GM21390 (cell line): Measurements from ENCODE around the gene SULT1E1.
"Not testable (repeated sequence)": the region's sequence is repeated elsewhere in the genome, so short reads cannot be mapped to it uniquely, and the experiment has no call there.

ENCODE experiments used
- ATAC-seq: cut with Tn5 transposase; IDR thresholded peaks from one replicate; pipeline ENCODE4 v1.9.1; 2021; ENCODE audit not compliant: unreplicated experiment

The SULT1E1 gene

GRCh38 chr4:69843932-69844331 is 16.0 kb downstream of the SULT1E1 start:
- ATAC-seq = no peak

GRCh38 chr4:69843301-69843700 is 16.6 kb downstream of the SULT1E1 start:
- no peak for ATAC-seq

- ATAC-seq = no peak
These were observed 21.0 kb downstream of the SULT1E1 start for GRCh38 chr4:69838977-69839376.

- no peak for ATAC-seq
These were observed 23.7 kb downstream of the SULT1E1 start for GRCh38 chr4:69836287-69836686.

- no peak for ATAC-seq
These were observed 24.2 kb downstream of the SULT1E1 start for GRCh38 chr4:69835766-69836165.

GRCh38 chr4:69833251-69833650 is 26.7 kb downstream of the SULT1E1 start:
- no peak for ATAC-seq

GRCh38 chr4:69832326-69833030 is 27.5 kb downstream of the SULT1E1 start:
- ATAC-seq = no peak

GRCh38 chr4:69831646-69832325 is 28.2 kb downstream of the SULT1E1 start:
- peak; percentile 95 for ATAC-seq

- ATAC-seq = no peak
These were observed 28.7 kb downstream of the SULT1E1 start for GRCh38 chr4:69831270-69831627.

- no peak for ATAC-seq
These were observed 29.2 kb downstream of the SULT1E1 start for GRCh38 chr4:69830560-69831269.

- no peak for ATAC-seq
These were observed 29.8 kb downstream of the SULT1E1 start for GRCh38 chr4:69830192-69830559.

- no peak for ATAC-seq
These were observed 30.3 kb downstream of the SULT1E1 start for GRCh38 chr4:69829678-69830077.

- no peak for ATAC-seq
These were observed 31.1 kb downstream of the SULT1E1 start for GRCh38 chr4:69828828-69829227.

- not testable (repeated sequence) for ATAC-seq
These were observed 34.9 kb downstream of the SULT1E1 start for GRCh38 chr4:69825056-69825455.

GRCh38 chr4:69823481-69824186 is 36.3 kb downstream of the SULT1E1 start:
- ATAC-seq = peak; percentile 93

GRCh38 chr4:69823048-69823447 is 36.9 kb downstream of the SULT1E1 start:
- no peak for ATAC-seq

GRCh38 chr4:69822198-69822597 is 37.7 kb downstream of the SULT1E1 start:
- ATAC-seq = no peak

GRCh38 chr4:69818060-69818639 is 41.8 kb downstream of the SULT1E1 start:
- ATAC-seq = no peak

GRCh38 chr4:69816236-69816635 is 43.7 kb downstream of the SULT1E1 start:
- no peak for ATAC-seq

- ATAC-seq = no peak
These were observed 46.3 kb downstream of the SULT1E1 start for GRCh38 chr4:69813628-69814027.

- ATAC-seq = no peak
These were observed 48.8 kb downstream of the SULT1E1 start for GRCh38 chr4:69811166-69811565.
